GM19193 (cell line): ENCODE data around the gene RHEB.

ENCODE experiments used
- POLR2A ChIP-seq: IDR thresholded peaks from 4 replicates; pipeline ENCODE4 v1.6.1; 2011; ENCODE audit not compliant: insufficient read depth, insufficient read length; ENCODE audit errors: extremely low read depth

The RHEB gene

DNA sequence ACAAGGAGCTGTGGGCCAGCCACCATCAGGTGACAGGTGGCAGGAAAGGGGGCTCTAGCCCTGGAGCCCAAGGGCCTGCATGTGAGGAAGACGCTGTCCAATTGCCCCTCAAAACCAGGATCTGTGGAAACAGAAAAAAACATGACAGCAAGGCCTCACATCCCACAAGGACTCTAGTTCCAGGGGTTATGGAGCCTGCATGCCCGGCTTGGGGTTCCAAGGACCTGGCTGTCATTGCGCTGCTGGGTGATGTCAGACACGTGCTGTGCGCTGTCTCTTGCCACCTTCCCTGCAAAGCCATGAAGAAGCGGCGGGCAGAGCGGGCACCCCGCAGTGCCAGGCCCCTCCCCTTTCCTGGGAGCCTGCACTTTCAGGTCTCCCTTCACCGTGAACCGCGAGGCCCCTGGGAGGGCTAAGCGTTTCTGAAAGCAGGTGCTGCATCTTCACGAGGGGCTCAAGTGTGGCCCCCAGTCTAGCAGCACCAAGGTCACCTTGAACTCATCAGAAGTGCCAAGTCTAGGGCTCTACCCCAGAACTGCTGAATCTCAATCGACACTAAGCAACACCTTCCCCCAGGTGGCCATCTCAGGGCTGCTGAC, 64.7 kb downstream of the RHEB start:
- no peak for TF ChIP-seq POLR2A

DNA sequence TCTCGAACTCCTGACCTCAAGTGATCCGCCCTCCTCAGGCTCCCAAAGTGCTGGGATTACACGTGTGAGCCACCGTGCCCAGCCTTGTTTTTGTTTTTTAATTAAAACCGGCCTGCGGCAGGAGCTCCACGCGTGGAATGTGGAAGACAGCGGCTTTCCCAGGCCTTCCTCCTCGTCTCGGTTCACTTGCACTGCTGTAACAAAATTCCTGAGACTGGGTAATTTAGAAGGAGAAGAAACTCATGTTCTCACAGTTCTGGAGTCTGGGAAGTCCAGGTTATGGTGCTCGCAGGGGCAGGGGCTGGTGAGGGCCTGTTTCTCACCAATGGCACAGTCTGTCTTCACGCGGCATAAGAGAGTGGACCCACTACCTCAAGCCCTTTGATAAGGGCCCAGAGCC, 65.4 kb downstream of the RHEB start:
- no peak for TF ChIP-seq POLR2A

DNA sequence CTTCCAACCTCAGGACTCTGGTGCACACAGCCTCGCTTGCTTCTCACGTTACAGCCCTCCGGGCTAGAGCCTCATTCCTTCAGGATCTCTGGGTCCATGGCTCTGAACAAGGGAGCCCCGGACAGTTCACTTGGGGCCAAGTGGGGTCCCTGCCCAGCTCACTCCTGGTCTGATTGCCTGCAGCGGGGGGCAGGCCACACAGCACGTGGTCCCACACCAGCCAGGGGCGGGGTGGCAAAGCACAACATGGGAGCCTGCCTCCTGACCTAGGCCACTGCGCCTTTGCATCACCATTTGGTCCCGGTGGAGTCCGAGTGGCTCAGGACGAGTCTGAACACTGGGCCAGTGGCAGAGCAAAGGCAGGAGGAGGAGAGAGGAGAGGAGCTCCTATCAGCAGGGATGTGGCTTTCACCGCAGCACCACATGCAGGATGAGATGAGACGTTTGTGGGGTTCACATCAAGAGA, 66.3 kb downstream of the RHEB start:
- no peak for TF ChIP-seq POLR2A

DNA sequence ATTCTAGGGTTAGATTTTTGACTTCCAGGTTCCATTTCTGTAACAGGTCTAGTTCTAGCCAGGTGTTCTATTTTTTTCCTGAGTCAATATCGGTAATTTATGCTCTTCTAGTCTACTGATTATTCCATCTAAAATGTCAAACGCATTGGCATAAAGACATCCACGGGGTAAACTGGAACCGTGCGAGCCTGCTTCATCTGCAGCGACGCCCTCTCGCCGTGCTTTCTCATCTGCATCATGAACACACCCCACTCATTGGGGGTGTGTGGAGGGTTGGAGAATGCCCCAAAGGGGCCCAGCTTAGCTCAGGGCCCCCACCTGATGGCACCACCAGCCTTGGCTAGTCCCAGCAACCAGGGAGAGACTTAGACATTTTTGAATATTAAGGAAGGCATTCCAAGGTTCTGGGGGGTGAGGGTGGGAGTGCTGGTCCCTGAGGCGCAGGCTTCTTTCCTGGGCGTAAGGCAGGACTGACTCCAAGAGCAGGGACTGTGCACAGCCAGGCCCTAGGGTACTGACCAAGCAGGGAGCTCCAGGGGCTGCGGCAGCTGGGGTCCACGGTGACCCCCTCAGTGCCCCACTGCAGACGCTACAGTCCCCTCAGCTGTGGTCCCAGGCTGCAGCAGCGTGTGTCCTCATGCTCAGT, 66.9 kb downstream of the RHEB start:
- no peak for TF ChIP-seq POLR2A

DNA sequence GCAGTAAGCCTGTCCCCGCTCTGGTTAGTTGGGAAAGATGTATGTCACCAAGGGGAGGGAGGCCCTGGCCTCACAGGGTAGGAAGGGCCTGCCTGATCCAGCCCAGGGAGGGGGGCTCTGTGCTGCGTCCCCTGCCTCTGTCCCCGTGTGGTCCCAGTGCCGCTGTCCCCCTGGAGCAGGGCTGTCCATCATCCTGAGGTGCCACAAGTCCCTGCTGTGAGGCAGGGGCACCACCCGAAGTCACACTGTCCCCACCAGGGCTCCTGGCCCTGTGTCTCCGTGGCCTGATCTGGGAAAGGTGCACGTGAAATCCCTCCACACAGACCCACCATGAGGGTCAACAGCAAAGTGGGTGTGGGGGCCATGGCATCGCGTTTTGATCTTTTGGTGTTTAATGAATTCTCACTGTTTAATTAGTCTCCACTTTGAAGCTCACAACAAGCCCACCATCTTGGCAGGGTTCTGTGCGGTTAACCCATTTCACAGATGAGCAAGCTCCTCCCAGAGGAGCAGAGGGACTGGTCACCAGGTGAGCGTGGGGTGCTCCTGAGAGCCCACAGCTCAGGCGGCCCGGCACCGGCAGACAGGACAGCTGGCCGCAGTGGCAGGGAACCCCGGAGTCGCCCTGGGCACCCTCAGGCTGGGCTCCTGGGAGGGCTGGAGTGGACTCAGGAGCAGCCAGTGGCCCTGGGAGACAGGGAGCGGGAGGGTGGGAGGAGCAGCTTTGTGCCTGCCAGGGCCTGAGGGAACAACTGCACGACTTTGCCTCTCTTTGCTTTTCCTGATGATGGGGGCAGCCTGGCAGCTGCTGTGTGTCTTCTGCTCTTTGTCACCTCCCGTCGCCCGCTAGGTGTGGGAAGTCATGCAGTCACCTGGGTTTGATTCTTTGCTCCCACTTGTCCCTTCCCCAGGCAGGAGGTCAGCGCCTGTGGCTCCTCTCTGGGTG, 67.8 kb downstream of the RHEB start:
- TF ChIP-seq POLR2A, result no peak

DNA sequence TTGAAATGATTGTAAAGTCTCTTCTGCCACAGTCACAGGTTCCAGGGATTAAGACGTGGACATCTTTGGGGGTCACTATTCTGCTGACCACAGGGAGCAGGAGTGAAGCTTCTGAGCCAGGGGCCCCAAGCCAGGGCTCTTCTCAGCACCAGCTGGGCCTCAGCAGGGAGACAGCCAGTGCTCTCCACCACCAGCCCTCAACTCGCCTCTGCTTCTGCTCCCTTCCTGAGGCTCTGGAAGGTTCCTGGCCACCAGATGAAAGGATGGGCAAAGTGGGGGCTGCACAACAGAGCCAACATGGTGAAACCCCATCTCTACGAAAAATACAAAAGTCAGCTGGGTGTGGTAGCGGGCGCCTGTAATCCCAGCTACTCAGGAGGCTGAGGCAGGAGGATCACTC, 68.5 kb downstream of the RHEB start:
- no peak for TF ChIP-seq POLR2A

DNA sequence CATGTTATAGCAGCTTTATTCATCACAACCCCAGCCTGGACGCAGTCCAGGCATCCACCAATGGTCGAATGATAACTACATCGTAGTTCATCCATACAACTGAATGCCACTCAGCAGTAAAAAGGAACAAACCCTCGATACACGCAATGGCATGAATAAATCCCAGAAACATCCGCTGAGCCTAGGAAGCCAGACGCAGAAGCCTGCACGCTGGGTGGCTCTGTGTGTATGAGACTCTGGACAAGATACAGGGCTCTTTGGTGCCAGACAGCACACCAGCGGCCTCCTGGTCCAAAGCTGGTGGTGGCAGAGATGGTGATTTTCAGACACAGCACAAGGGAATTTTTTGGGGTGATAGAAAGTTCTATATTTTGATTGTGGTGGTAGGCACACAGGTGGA, 69.7 kb downstream of the RHEB start:
- TF ChIP-seq POLR2A, result no peak

DNA sequence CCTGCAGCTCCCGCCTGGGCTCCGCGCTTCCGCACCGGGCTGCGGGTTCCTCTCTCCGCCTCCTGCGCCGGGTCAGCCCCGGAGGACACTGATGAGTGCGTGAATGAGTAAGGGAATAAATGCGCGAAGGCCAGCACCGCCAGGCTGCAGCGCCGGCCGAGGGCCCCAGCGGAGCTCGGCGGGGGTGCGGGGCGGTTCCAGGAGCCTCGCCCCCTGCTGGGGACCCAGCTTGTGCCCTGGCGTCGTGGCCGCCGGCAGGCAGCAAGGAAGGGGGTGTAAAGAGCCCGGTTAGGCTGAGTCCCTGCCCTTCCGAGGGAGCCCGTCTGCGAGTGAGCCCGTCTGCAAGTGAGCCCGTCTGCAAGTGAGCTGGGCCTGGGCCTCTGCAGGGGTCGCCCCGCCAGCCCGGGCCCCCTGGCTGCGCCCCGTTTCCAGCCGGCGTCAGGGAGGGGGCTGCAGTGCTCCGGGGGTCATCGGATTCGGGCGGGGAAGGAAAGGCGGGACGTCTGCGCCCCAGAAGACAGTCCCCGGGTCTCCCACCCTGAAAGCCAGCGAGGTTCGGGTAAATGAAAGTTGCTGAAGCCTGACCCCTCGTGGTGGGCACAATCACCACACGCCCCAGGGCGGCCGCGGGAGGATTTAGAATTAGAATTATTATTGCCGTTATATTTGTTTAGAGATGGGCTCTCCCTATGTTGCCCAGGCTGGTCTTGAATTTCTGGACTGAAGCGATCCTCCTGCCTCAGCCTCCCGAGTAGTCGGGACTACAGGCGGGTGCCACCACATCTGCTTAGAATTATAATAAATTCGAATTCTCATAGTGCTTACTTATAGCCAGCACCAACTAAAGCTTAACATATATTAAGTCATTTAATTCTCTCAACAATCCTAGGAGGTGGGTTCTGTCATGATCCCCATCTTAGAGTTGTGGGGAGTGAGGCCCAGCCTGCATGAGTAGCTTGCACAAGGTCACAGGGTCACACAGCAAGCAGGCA, 71.1 kb downstream of the RHEB start:
- no peak for TF ChIP-seq POLR2A

DNA sequence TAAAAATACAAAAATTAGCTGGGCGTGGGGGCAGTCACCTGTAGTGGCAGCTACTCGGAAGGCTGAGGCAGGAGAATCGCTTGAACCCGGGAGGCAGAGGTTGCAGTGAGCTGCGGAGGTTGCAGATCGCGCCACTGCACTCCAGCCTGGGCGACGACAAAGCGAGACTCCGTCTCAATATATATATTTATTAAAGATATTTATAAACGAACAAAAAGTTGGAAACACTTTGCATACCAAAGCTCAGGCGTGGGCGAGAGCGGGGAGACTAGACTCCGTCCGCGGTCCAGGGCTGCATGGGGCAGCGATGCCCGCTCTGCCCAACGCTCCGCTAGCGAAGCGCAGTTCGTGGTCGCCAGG, 71.8 kb downstream of the RHEB start:
- no peak for TF ChIP-seq POLR2A

DNA sequence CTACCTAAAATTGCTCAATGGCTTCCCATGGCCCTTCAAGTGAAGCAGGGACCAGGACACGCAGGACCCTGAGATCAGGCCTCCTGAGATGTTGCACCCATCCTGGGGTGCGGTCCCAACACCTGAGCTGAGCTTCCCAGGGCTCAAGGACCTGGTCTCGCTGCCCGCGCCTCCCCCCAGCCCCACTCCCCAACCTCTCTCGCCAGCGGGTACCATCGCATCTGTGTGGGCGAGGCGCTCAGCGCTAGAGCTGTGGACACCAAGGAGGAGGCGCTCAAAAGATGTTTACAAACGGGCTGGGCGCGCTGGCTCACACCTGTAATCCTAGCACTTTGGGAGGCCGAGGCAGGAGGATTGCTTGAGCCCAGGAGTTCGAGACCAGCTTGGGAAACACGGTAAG, 72.4 kb downstream of the RHEB start:
- no peak for TF ChIP-seq POLR2A

DNA sequence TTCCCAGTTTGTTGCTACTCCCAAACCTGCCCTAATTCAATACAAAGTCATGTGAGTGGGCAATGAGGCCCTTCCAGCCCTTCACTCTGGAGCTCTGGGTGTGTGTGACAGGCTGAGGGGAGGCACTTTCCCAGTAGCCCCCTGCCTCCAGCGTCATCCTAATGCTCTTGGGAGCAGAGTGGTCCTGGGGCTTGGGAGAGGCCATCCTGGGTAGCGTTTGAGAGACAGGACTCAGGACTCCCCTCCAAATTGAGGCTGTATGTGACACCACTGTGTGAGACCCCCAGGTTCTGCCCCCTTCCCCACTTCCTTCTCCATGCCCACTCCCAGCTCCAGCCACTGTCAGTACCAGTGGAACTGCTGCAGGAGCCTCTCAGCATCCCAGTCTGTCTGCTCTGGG, 73.3 kb downstream of the RHEB start:
- no peak for TF ChIP-seq POLR2A

DNA sequence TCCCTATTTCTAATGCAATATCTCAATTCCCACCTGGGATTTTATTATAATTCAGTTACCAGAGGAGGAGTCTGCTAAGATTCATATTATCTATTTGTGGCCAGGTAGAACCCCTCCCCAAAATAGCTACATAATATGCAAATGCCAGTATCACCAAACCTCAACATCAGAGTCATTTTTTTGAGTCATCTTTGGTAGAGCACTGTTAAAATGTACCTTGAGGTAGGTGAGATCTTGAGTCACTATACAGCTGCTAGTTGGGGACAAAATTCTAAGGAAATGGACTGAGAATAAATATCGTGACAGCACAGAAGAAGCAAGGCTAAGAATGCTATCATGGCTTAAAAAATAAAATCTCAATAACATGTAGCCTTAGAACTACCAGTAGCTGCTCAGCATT, 75.1 kb downstream of the RHEB start:
- TF ChIP-seq POLR2A, result no peak

DNA sequence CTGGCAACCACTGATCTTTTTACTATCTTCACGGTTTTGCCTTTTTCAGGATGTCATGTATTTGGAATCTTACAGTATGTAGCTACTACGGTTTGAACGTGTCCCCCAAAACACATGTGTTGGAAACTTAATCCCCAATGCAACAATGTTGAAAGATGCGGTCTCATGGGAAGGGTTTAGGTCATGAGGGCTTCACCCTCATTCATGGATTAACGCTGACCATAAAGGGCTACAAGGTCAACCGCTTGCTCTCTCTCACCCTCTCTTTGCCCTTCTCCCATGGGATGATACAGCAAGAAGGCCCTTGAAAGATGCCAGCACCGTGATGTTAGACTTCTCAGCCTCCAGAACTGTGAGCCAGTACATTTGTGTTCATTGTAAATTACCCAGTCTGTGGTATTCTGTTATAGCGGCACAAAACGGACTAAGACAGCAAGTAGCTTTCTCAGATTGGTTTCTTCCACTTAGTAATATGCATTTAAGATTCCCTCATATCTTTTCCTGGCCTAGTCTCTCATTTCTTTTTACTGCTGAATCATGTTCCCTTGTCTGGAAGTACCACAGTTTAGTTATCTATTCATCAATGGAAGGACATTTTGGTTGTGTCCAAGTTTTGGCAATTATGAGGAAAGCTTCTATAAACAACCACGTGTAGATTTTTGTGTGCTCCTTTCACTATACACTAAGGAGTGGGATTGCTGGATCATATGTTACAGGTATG, 76.8 kb downstream of the RHEB start:
- TF ChIP-seq POLR2A, result no peak

DNA sequence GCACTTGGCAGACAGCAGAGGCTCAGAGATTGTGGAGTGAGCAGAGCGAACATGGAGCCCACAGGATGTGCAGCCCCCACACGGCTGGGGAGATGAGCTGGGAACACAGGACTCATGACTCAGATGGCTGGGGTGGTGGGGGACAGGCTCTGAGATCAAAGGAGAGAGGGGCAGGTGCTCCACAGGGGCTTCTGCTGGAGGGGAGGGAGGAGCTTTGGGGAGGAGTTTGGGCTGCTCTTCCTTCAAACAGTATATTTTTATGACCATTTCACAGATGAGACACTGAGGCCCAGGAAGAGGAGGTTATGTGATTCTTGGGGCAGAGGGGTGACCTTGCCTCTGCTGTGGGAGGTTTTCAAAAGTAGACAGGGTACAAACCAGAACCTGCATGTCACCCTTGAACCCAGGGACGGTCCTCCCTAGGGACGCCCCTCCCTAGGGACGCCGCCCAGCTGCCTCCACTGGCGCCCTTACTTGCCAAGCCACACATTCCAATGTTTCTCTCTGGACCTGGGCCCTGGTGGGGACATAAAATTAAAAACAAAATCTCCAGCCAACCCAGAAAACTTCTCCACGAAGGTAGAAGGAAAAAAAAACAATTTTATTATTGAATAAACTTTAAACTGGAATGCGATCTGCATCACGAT, 78.8 kb downstream of the RHEB start:
- no peak for TF ChIP-seq POLR2A
